Activated T-helper 1 cell treated with anti-CD3 and anti-CD28 coated beads, Interleukin-2, amount 50 U/mL, for 16 hours (primary cell): Measurements from ENCODE around the gene PTPN4.
"Not testable (repeated sequence)": the region's sequence is repeated elsewhere in the genome, so short reads cannot be mapped to it uniquely, and the experiment has no call there.

Experiments
- DNase-seq, 2 donors: peaks; one replicate each; pipeline ENCODE4 v3.0.0-alpha.2; 2020; ENCODE audit warnings: low read depth in 1 of 2, low spot score in 1 of 2

Gene PTPN4

DNA sequence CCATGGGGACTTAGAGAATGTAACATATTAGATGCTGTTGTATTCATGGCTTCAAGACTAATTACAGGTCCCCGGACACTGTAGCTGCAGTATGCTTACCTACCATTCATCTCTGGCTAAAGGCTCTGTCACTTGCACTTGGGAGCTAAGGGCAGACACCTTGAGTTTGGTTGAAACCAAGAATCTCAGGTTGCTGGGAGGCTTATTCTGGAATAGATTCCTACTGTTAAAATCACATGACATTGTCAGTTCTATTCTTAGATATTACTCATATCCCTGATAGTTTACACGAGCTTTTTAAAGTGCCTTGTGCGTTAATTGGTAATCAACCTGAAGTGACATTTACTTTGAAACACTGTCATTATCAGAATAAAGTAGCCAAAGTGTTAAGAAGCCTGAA is 180.2 kb downstream of the PTPN4 start:
- no peak for DNase-seq

DNA sequence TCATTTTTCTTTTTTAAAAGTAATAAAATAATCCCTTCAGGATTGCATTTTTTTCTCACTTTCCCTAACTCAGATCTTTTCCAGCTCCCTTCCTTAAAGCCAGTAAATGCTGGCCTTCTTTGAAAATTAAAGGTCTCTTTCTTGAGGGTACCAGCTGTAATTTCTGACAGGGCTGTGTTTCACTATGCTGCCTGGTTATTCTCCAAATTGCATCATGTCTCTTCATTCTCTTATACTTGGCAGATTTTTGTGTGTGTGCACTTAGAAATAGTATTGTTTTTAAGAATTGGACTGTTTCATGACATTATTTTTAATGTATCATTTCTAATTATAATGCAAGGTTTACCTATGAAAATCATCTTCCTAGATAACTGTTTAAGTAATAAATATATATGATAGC is 181.1 kb downstream of the PTPN4 start:
- no peak for DNase-seq

GRCh38 chr2:119941388-119941787 is 181.7 kb downstream of the PTPN4 start:
- no peak for DNase-seq

- DNase-seq: no peak
These were observed 182.3 kb downstream of the PTPN4 start for GRCh38 chr2:119941981-119942513.

- DNase-seq: no peak
These were observed 183.3 kb downstream of the PTPN4 start for GRCh38 chr2:119943058-119943457.

- no peak for DNase-seq
These were observed 187.8 kb downstream of the PTPN4 start for GRCh38 chr2:119947535-119947934.

DNA sequence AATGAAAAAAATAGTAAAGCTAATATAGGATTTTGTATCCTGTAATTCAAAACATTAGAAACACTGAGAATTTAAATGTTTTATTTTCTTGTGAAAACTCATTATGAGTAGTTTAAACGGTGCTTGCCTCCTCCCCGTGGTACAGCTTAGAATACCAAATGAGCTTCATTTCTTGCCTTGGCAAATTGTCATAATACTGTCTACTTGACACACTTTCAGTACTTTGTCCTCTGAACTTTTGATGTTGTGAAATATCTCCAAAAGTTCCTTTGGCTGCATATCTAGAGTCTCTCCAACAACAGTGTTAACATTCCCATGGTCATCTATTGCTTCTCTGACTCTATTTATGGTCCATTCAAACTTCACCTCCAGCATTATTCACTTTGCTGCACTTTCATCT is 191.2 kb downstream of the PTPN4 start:
- DNase-seq: no peak

- DNase-seq: no peak
These were observed 199.0 kb downstream of the PTPN4 start for GRCh38 chr2:119958670-119959268.

DNA sequence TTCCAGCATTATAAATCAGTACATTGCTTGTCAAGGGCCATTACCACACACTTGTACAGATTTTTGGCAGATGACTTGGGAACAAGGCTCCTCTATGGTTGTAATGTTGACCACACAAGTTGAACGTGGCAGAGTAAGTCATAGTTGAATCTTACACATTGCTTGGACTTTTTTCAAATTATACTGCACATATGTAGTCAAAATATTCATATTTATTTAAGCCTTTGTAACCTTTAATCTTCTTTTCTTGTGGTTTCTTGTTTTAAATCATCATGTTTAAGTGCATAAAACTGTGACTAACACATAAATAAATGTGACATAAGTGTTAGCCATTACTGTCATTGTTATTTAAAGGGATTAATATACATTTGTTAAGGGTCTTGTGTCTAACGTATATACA is 201.1 kb downstream of the PTPN4 start:
- DNase-seq: no peak

- DNase-seq: no peak
These were observed 222.2 kb downstream of the PTPN4 start for GRCh38 chr2:119981896-119982295.

DNA sequence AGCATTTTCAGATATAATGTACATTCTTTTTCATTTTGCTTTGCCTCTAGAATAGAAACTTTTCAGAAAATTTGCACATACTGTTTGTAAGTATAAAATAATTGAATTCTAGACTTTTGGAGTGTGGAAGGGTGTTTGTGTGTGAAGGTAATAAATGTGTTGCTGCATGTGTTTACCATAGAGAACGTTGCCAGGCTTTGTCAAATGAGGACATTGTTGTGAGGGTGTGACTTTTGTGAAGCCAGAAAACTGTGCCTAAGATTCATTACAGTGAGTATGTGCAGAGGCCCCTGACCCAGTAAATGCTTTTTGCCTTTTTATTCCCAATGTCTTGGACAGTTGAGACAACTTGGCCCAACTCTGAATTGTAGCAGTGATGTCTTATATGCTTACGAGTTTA is 222.8 kb downstream of the PTPN4 start:
- DNase-seq: no peak

DNA sequence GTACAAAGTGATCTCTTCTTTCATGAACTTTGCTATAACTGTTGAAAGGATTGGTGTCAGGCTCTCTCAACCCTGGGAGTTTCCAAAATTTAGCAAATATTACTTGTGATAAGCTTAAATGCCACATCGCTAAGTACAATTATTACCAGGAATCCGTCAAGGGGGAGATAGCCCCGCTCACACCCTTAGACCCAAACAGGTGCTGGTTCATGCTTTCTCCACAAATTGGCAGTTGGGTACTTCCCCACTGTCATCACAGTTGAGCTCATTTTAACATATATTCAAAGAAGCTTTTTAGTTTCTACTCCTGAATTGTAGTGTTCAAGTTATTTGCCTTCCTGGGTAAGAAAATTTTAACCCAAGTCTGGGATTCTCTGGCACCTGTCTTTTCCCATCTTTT is 223.4 kb downstream of the PTPN4 start:
- DNase-seq: no peak

GRCh38 chr2:119996148-119996547 is 236.4 kb downstream of the PTPN4 start:
- no peak for DNase-seq

- DNase-seq: not testable (repeated sequence)
These were observed 237.5 kb downstream of the PTPN4 start for GRCh38 chr2:119996896-119997891.

DNA sequence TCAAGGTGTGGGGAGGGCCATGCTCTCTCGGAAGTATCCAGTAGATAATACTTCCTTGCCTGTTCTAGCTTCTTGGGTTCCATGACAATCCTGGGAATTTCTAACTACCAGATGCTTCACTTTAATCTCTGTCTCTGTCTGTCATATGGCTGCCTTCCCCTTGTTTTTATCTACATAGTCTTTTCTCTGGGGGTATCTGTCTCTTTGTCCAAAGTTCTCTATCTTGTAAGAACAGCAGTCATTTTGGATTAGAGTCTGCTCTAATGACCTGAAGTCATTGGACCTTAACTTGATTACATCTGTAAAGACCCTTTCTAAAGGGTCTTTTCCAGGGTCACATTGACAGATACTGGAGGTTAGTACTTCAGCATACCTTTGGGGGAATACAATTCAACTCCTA is 241.7 kb downstream of the PTPN4 start:
- no peak for DNase-seq

DNA sequence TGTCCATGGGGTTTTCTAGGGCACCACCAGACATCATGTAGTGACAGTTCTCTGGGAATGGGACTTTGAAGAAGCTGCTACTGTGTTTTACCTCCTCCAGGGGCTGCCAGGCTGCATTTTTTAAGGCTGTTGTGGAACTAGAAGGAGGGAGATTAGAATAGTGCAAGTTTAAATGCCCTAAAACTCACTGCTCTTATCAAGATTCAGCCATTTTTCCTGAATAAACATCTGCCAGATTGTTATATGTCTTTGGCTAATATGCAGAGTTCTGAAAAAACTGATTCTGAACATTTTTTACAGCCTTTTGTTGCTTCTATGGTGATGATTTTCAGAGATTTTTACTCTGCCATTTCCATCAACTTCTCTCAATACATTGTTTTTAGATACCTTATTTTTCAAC is 244.5 kb downstream of the PTPN4 start:
- DNase-seq: no peak

DNA sequence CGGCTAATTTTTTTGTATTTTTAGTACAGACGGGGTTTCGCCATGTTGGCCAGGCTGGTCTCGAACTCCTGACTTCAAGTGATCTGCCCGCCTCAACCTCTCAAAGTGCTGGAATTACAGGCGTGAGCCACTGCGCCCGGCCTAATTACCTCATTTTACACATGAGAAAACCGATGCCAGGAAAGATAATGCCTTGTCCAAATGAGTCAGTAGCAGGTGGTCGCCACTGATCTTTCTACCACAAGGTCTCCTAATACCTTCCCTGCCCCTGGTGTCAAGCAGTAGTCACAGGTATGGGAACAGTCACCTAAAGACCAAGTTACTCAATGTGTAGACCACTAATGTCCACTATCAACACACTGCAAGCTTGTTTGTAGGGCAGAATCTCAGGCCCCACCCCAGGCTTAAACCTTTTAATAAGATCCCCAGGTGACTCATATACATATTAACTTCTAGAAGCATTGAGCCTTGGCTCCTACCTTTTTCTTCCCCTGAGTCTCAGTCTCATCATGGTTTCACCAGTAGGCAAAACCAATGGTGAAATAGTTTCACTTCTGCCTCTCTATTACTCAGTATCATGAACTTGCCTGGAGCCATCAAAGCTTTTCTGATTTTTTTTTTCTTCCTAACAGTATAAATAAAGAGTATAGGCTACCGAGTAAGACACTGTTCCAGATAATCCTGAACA is 246.3 kb downstream of the PTPN4 start:
- no peak for DNase-seq

- no peak for DNase-seq
These were observed 248.1 kb downstream of the PTPN4 start for GRCh38 chr2:120007851-120008250.

GRCh38 chr2:120012363-120012762 is 252.6 kb downstream of the PTPN4 start:
- no peak for DNase-seq

DNA sequence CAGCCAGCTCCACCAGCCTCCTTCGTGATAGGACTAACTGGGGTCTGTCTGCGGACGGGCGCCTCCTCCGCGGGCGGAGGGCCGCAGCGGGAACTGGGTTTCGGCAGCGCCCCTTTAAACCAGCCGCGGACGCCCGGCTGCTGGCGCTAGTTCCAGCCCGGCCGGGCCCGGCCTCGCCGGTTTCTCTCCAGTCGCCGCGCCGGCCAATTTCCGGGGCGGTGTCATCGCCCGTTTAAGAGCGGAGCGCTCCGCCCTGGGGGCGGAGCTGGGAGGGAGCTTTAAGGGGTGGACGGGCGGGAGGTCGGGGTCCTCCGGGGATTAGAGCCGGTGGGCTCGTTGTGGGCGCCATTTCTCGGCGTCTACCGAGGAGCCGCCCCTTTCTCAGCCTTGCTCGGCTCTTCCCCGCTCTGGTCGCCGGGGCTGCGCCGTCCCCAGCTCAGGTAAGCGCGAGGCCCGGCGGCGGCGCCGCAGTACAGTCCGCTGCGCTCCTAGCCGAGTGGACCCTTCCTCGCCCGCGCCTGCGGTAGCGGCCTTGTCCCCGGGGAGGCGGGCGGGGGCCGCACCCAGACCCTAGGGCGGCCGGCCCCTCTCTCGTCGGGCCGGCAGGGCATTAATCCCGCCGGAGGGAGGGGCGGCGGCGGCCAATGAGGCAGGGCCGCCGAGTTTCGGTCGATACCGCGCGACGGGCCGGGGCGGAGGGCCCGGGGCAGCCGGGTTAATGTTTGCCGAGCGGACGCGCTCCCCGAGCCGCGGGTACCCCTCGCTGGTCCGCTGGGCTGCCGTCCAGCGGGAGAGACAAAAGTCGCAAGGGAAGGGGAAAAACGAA is 253.3 kb downstream of the PTPN4 start, which contains the start of gene EPB41L5:
TSS of gene EPB41L5 (plus strand) at position 307 of the 826 bp plus-strand sequence. CDS start 6,008 bp downstream, outside the sequence.
- peak; percentile 53 to 70 for DNase-seq
